GM19099 (cell line): ENCODE data around the gene SIX1.

Source experiments
- POLR2A ChIP-seq: IDR thresholded peaks from 3 replicates; pipeline ENCODE4 v1.6.1; 2011; ENCODE audit warnings: low read depth; ENCODE audit not compliant: insufficient read length; ENCODE audit errors: extremely low read depth

Gene SIX1

DNA sequence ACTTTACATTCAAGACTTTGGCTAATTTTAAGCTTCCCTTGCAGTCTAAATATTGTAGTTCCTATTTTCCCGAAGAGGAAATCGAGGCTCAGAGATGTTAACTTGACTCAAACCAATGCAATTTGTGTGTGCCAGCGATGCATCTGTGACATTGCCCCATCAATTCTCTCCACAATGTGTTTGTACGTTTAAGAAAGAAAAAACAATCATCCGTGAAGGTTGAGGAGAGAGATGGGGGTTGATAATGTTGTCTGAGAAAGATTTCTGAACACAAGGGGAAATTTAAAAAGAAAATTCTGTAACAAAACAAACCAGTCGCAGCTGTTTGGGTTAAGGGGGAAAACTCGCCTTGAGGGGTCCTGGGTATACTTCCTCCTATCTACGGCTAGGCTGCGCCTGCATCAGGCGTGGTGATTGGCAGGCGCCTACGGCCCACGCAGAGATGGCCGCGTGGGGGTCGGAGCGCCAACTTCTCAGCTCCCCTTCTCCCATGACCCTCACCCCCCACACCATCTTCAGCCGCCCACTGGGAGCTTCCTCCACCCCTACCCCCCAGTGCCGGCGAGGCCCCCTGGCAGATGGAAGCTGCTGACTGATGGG lies 12.3 kb downstream of the SIX1 start:
- TF ChIP-seq POLR2A, result no peak

- TF ChIP-seq POLR2A, result no peak
These were observed 15.1 kb downstream of the SIX1 start for GRCh38 chr14:60634153-60634552.

DNA sequence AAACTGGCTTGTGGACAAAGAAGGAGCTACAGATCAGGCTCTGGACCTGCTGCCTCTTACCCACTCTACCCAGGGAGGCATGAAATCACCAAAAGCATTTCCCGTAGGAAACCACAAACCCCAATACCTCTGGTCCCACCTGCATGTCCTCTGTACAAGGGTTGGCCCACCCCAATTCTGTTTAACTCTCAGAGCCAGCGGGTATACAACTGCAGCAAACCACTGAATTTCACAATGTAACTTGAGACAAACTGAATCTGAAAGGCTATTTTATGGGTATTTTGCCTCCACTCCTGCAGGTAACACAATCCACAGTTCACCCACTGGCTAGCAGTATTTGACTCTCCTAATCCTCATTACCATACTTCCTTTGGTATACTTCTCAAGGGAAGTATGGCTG lies 16.5 kb downstream of the SIX1 start:
- no peak for TF ChIP-seq POLR2A

- no peak for TF ChIP-seq POLR2A
These were observed 17.0 kb downstream of the SIX1 start for GRCh38 chr14:60632257-60632656.

GRCh38 chr14:60631842-60632241 lies 17.4 kb downstream of the SIX1 start:
- TF ChIP-seq POLR2A, result no peak

GRCh38 chr14:60630129-60630528 lies 19.1 kb downstream of the SIX1 start:
- no peak for TF ChIP-seq POLR2A

DNA sequence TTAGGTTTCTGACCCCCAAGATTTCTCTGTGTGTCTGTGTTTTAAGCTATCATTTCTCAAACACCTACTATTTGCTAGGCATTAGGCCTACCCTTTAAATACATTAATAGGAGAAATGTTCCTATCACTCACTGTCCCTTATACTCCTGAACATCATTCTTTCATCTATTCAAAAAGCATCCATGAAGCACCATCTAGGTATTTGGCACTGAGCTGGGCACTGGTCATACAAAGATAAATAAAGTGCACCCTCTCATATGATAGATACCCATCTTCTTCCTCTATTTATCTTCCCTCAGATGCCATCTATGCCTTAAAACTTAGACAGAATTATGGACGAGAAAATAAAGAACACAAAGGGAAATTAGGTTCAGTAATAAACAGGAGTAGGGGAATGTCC lies 20.4 kb downstream of the SIX1 start:
- no peak for TF ChIP-seq POLR2A

GRCh38 chr14:60622917-60623257 lies 26.4 kb downstream of the SIX1 start:
- no peak for TF ChIP-seq POLR2A

- no peak for TF ChIP-seq POLR2A
These were observed 26.9 kb downstream of the SIX1 start for GRCh38 chr14:60622210-60622916.

DNA sequence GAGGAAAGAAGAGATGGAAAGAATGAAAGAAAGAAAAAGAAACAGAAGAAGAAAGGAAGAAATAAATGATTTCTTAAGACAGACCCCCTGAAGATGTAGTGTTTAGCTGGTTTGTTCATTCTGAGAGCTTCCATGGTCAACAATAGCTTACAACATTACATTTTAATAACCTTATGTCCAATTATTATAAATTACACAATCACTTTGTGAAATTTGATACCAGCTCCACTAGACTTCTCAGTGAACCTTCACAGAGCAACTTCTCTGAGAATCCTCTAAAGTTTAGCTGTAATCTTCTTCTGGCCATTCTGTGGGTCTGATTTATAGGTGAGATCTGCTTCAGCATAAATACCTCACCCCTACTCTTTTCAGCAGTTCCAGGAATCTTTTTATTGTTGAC lies 27.9 kb downstream of the SIX1 start:
- no peak for TF ChIP-seq POLR2A

- no peak for TF ChIP-seq POLR2A
These were observed 31.0 kb downstream of the SIX1 start for GRCh38 chr14:60618241-60618640.

DNA sequence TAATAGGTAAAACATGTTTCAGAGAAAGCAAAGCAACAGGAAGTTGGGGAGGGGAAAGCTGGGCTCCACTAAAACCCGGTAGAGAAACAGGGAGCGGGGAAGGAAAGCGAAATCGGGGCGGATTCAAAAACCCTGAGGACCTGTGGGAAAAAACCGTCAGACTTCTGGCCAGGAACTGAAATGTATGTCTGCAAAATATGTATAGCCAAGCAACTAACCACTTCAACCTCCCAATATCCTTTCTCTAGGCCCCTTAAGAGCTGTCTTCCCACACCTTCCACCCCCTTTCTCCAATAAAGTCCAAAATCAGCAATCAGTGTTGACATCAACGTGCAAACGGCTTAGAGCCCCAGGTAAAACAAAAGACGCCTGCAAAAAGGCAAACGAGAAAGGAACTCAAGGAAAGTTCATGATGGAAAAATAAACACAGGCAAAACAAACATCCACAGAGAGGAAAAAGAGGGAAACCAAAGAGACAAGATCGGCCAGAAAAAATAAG lies 32.8 kb downstream of the SIX1 start:
- no peak for TF ChIP-seq POLR2A

GRCh38 chr14:60602291-60602690 lies 47.0 kb downstream of the SIX1 start:
- TF ChIP-seq POLR2A, result no peak

DNA sequence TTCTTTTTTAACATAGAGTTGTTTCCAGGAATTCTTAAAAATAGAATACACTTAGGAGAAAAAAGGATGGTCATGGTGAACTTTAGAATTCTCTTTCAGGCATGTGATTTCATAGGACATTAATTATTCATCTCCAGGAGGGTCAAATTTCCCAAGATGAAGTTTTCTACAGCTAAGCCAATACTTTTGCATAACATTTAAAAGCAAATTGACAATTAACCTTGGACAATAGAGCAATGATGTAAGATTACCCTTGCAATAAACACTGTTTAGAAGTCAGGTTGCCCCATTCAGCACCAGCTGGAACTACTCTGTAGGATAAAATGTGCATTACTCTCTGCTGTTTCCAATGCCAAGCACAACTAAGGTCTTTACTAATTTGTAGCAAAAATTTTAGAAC lies 49.5 kb downstream of the SIX1 start:
- TF ChIP-seq POLR2A, result no peak

DNA sequence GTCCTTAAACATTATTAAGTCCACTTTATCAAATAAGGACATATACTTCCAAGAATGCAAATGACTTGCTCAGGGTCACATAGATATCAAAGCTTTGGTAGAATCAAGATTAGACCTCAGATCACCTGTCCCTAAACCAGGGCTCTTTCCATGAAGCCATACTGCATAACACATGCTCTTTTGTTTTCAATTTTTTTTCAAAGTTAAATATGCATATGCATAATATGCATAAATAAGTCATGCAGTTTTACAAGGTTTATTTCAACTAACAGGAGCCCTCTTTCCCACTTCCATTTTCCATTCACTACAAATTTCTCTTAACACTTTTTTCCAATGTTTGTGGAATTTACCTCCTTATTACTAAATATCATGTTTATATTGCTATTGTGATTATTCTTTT lies 53.1 kb downstream of the SIX1 start:
- no peak for TF ChIP-seq POLR2A

DNA sequence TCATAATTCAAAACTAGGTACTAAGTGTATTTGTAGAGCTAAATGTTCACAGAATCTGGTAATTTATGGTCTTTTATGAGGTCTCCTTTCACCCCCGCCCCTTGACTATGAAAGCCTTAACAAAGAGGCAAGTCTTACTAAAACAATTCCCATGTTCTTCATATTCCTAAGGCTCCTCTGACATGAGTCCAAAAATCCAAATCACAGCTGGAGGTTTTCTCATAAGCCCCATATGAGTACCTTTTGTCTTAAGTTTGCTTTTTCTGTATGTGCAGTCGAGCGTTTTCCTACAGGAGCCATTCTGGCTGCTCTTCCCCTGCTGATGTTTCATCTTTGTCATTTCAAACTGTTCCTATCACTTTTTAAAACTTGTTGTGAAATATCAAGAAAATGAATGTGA lies 55.2 kb downstream of the SIX1 start:
- TF ChIP-seq POLR2A, result no peak
